Subcutaneous adipose tissue (tissue), 4 donors: ENCODE measurements around the gene ODAD4. TPM values are rescaled to one million over a fixed set of nuclear protein-coding genes. Genes with fewer than 3 reads are reported as not detected.

Source experiments
- CTCF ChIP-seq: fragments of 450-650 bp; IDR thresholded peaks from one replicate; pipeline ENCODE4 v1.5.1; 2016; ENCODE audit warnings: low read depth, mild to moderate bottlenecking, control low read depth, antibody characterized with exemption, moderate library complexity
- total RNA-seq, 4 donors: library from RNA; depleted of rRNA; stranded (reverse); fragments of >200 nt; gene quantifications; one replicate each; pipeline ENCODE4 v1.1.0, GENCODE V29; 2016

Gene ODAD4
- total RNA-seq, 4 donors from 2014 or later = 0.33 to 0.88 (median 0.44) TPM

- no peak for TF ChIP-seq CTCF
Measured at GRCh38 chr17:41937970-41938954, 7.8 kb downstream of the ODAD4 start.

DNA sequence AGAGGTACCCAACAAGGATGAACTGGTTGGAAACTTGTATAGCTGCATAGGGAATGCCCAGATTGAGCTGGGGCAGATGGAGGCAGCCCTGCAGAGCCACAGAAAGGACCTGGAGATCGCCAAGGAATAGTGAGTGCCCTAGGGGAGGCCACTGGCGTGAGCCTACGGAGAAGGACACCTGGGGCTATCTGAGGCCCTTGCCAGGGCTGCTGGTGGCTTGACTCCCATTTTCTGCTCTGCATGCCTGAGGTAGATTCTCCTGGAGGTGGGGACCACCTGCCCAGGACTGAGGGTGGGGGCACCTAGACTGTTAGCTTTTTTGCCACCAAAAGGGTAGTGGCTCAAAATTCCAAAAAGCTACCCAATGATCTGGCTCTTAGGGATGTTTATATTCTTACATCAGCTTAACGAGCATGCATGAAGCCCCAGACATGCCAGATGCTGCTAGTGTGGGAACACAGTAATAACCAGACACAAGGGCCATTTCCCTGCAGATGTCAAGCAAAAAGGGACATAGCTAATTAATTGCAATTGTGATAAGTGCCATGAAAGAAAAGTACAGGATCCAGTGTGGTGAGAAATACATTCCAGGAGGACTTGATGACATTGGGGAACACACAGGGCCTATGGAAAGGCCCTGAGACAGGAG is 8.8 kb downstream of the ODAD4 start:
- no peak for TF ChIP-seq CTCF

GRCh38 chr17:41939693-41940090 is 9.3 kb downstream of the ODAD4 start:
- no peak for TF ChIP-seq CTCF

- no peak for TF ChIP-seq CTCF
Measured at GRCh38 chr17:41941168-41941567, 10.8 kb downstream of the ODAD4 start.

DNA sequence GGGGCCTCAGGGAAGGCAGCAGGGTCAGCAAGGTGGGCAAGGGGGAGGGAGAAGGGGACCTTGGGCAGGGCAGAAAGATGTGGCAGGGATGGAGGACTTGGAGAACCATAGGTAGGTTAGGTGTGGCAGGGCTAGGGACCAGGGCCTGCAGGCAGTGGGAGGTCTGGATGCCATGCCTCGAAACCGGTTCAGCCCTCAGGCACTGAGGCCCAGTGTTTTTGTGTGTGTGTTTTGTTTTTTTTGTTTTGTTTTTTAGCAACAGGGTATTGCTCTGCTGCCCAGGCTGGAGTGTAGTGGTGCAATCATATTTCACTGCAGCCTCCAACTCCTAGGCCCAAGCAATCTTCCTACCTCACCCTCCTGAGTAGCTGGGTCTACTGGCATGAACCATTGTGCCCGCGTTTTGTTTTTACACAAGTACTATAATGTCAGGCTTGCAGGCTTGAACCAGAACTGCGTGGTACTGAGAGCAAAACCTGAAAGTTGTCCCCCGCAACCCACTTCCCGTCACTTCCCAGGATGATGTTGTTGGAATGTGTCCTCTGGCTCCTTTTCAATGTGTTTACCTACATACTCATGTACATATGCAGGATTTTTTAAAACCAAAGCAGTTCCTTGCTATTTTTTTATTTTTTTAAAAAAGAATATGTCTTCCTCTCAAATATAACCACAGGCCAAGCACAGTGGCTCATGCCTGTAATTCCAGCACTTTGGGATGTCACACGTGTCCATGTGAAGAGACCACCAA is 12.4 kb downstream of the ODAD4 start:
- TF ChIP-seq CTCF = no peak

GRCh38 chr17:41943492-41943891 is 13.1 kb downstream of the ODAD4 start:
- TF ChIP-seq CTCF = no peak

- no peak for TF ChIP-seq CTCF
Measured at GRCh38 chr17:41944943-41945342, 14.5 kb downstream of the ODAD4 start.
